HepG2 (cell line): ENCODE data around the gene STX4. TPM values are rescaled to one million over a fixed set of nuclear protein-coding genes. Genes with fewer than 3 reads are reported as not detected.

ENCODE experiments used
- CENPX ChIP-seq: sonication (generic); formaldehyde crosslinking; IDR thresholded peaks from 2 replicates; pipeline ENCODE4 v1.9.0; 2021; ENCODE audit warnings: mild to moderate bottlenecking, missing genetic modification reagents, moderate library complexity
- MATR3 ChIP-seq: sonication (generic); formaldehyde crosslinking; IDR thresholded peaks from 2 replicates; pipeline ENCODE4 v1.4.0; 2020; ENCODE audit warnings: missing genetic modification reagents
- MLLT10 ChIP-seq: sonication (generic); formaldehyde crosslinking; IDR thresholded peaks from 2 replicates; pipeline ENCODE4 v1.4.0; 2020; ENCODE audit warnings: missing genetic modification reagents
- MZF1 ChIP-seq: sonication (generic); formaldehyde crosslinking; IDR thresholded peaks from 2 replicates; pipeline ENCODE4 v1.8.1; 2023; ENCODE audit warnings: mild to moderate bottlenecking, missing genetic modification reagents, borderline replicate concordance
- NFRKB ChIP-seq: fragments of 450-650 bp; IDR thresholded peaks from 2 replicates; pipeline ENCODE4 v1.6.1; 2017
- NPAS2 ChIP-seq: sonication (generic); formaldehyde crosslinking; IDR thresholded peaks from 2 replicates; pipeline ENCODE4 v1.8.0; 2022; ENCODE audit warnings: mild to moderate bottlenecking, missing genetic modification reagents, borderline replicate concordance
- PHF20 ChIP-seq: sonication (generic); formaldehyde crosslinking; IDR thresholded peaks from 2 replicates; pipeline ENCODE4 v1.5.0; 2020; ENCODE audit warnings: mild to moderate bottlenecking, missing genetic modification reagents
- REXO4 ChIP-seq: sonication (generic); formaldehyde crosslinking; IDR thresholded peaks from 2 replicates; pipeline ENCODE4 v1.8.0; 2022; ENCODE audit warnings: missing genetic modification reagents, mild to moderate bottlenecking, borderline replicate concordance
- RXRB ChIP-seq: IDR thresholded peaks from 2 replicates; pipeline ENCODE4 v1.6.1; 2016; ENCODE audit warnings: borderline replicate concordance, missing genetic modification reagents, missing compliant biosample characterization
- ZBTB7A ChIP-seq: sonication (generic); formaldehyde crosslinking; IDR thresholded peaks from 2 replicates; pipeline ENCODE4 v1.8.0; 2022; ENCODE audit warnings: mild to moderate bottlenecking, missing genetic modification reagents
- ZFP62 ChIP-seq: sonication (generic); formaldehyde crosslinking; IDR thresholded peaks from 2 replicates; pipeline ENCODE4 v1.4.0; 2020; ENCODE audit warnings: missing genetic modification reagents
- ZKSCAN1 ChIP-seq: fragments of 150-350 bp; IDR thresholded peaks from 2 replicates; pipeline ENCODE4 v1.6.1; 2014; ENCODE audit warnings: low read length
- ZNF143 ChIP-seq: sonication (generic); formaldehyde crosslinking; IDR thresholded peaks from 2 replicates; pipeline ENCODE4 v1.4.0; 2020; ENCODE audit warnings: missing genetic modification reagents
- ZNF768 ChIP-seq: sonication (generic); formaldehyde crosslinking; IDR thresholded peaks from 2 replicates; pipeline ENCODE4 v1.4.0; 2020; ENCODE audit warnings: missing genetic modification reagents
- polyA plus RNA-seq, 8 experiments: library from polyadenylated mRNA; depleted of rRNA in 3 of 8; stranded (reverse) in 7 of 8; unstranded in 1 of 8; fragments of >200 nt; fragmentation: Illumina TruSeq in 4 of 8; extraction: Trizol in 4 of 8; gene quantifications; 2 replicates each; pipeline versions ENCODE4 v1.2.1 to v1.2.3, GENCODE V29; 2011 to 2016; ENCODE audit warnings: low read depth in 4 of 8, missing spikeins in 1 of 8, mixed read lengths in 1 of 8; ENCODE audit not compliant: insufficient read depth in 1 of 8
- total RNA-seq, 5 experiments: library from RNA; depleted of rRNA; stranded (reverse); fragments of >200 nt; fragmentation: Illumina TruSeq; extraction: Trizol; gene quantifications; 2 replicates each; pipeline ENCODE4 v1.2.3, GENCODE V29; 2016; ENCODE audit warnings: low read depth in 1 of 5
- TF ChIP-seq, protein P1 (sequence below), 2 experiments: sonication (generic) in 1 of 2; formaldehyde crosslinking in 1 of 2; IDR thresholded peaks; 2 replicates each; pipeline versions ENCODE4 v1.4.0 to v1.6.1; 2016 to 2020; ENCODE audit warnings: borderline replicate concordance in 1 of 2, low read depth in 1 of 2, mild to moderate bottlenecking in 1 of 2, missing genetic modification reagents in 1 of 2
- TF ChIP-seq, protein P2 (sequence below): IDR thresholded peaks from 2 replicates; pipeline ENCODE4 v1.6.1; 2012; ENCODE audit warnings: low read length, improper control_type of control experiment
- TF ChIP-seq, protein P3 (sequence below): IDR thresholded peaks from 2 replicates; pipeline ENCODE4 v1.6.1; 2012; ENCODE audit warnings: low read depth, low read length, improper control_type of control experiment
- TF ChIP-seq, protein P4 (sequence below): sonication (generic); formaldehyde crosslinking; IDR thresholded peaks from 2 replicates; pipeline ENCODE4 v1.4.0; 2020; ENCODE audit warnings: mild to moderate bottlenecking, low read depth, missing genetic modification reagents

Gene STX4
- total and polyA plus RNA-seq, 2 of the 13 experiments (the other 11 are each of a cell fraction or from before 2014, with no cell fraction given): 29.2 to 34.6 TPM

DNA sequence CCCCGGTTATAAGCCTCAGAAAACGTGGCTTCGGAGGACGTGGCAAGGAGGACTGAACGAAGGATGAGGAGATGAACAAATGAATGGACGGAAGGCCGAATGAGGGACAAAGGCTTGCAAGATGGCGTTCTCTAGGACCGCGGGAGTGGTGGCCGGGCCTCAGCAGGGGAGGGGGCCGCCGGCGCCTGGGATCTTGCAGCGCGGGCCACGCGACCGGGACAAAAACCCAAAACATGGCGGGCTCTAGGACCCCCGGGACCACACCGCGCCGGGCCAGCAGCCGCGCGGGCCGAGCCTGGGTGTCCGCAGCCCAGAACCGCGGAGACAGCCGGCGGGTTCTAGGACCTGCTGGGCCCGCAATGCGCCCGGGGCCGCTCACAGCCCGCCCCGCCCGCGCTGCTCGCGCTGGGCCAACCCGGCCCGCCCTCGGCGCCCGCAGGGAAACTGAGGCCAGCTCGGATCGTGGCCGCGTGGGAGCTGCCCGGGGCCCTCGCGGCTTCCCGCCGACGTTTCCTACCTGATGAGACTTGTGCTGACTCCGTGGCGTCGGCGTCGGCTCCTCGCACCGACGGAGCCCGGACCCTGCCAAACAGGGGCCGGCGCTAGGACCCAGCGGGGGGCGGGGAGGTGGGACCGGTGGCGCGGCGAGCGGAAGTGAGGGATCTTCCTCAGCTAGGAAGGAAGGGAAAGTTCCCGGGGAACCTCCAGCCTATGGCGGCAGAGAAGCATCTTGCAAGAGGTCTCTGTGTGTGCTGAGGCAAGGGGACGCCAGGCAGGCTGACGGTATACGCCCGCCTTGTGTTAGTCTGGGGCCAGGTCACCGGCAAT, 40.0 kb downstream of the STX4 start (continued):
- TF ChIP-seq, protein P1, sequence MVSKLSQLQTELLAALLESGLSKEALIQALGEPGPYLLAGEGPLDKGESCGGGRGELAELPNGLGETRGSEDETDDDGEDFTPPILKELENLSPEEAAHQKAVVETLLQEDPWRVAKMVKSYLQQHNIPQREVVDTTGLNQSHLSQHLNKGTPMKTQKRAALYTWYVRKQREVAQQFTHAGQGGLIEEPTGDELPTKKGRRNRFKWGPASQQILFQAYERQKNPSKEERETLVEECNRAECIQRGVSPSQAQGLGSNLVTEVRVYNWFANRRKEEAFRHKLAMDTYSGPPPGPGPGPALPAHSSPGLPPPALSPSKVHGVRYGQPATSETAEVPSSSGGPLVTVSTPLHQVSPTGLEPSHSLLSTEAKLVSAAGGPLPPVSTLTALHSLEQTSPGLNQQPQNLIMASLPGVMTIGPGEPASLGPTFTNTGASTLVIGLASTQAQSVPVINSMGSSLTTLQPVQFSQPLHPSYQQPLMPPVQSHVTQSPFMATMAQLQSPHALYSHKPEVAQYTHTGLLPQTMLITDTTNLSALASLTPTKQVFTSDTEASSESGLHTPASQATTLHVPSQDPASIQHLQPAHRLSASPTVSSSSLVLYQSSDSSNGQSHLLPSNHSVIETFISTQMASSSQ (IDR thresholded peaks at IDR 0.05; ENCODE audit: low read depth): no peak
- TF ChIP-seq, protein P1 (CRISPR knock-in tag; IDR thresholded peaks at IDR 0.05; ENCODE audit: borderline replicate concordance): no peak; the same call in 1 of the 2 replicates
- TF ChIP-seq PHF20 (CRISPR knock-in tag) (no peak; the same call in 1 of the 2 replicates), CENPX (CRISPR knock-in tag) (no peak), MZF1 (CRISPR knock-in tag) (0 out of 2 replicates have a peak, but pooled peaks have one; percentile 78), REXO4 (no peak), ZNF768 (peak; percentile 66), ZKSCAN1 (peak; percentile 12; the same call in 1 of the 2 replicates), ZNF143 (CRISPR knock-in tag) (no peak; the same call in 1 of the 2 replicates), ZFP62 (no peak), NFRKB (no peak), RXRB (peak; percentile 52; the same call in 1 of the 2 replicates), MATR3 (CRISPR knock-in tag) (no peak), ZBTB7A (peak; percentile 74; the same call in 1 of the 2 replicates), MLLT10 (CRISPR knock-in tag) (no peak), NPAS2 (CRISPR knock-in tag) (no peak)
- TF ChIP-seq, protein P2, sequence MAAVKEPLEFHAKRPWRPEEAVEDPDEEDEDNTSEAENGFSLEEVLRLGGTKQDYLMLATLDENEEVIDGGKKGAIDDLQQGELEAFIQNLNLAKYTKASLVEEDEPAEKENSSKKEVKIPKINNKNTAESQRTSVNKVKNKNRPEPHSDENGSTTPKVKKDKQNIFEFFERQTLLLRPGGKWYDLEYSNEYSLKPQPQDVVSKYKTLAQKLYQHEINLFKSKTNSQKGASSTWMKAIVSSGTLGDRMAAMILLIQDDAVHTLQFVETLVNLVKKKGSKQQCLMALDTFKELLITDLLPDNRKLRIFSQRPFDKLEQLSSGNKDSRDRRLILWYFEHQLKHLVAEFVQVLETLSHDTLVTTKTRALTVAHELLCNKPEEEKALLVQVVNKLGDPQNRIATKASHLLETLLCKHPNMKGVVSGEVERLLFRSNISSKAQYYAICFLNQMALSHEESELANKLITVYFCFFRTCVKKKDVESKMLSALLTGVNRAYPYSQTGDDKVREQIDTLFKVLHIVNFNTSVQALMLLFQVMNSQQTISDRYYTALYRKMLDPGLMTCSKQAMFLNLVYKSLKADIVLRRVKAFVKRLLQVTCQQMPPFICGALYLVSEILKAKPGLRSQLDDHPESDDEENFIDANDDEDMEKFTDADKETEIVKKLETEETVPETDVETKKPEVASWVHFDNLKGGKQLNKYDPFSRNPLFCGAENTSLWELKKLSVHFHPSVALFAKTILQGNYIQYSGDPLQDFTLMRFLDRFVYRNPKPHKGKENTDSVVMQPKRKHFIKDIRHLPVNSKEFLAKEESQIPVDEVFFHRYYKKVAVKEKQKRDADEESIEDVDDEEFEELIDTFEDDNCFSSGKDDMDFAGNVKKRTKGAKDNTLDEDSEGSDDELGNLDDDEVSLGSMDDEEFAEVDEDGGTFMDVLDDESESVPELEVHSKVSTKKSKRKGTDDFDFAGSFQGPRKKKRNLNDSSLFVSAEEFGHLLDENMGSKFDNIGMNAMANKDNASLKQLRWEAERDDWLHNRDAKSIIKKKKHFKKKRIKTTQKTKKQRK: no peak
- TF ChIP-seq, protein P3, sequence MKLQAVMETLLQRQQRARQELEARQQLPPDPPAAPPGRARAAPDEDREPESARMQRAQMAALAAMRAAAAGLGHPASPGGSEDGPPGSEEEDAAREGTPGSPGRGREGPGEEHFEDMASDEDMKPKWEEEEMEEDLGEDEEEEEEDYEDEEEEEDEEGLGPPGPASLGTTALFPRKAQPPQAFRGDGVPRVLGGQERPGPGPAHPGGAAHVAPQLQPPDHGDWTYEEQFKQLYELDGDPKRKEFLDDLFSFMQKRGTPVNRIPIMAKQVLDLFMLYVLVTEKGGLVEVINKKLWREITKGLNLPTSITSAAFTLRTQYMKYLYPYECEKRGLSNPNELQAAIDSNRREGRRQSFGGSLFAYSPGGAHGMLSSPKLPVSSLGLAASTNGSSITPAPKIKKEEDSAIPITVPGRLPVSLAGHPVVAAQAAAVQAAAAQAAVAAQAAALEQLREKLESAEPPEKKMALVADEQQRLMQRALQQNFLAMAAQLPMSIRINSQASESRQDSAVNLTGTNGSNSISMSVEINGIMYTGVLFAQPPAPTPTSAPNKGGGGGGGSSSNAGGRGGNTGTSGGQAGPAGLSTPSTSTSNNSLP: no peak
- TF ChIP-seq, protein P4, sequence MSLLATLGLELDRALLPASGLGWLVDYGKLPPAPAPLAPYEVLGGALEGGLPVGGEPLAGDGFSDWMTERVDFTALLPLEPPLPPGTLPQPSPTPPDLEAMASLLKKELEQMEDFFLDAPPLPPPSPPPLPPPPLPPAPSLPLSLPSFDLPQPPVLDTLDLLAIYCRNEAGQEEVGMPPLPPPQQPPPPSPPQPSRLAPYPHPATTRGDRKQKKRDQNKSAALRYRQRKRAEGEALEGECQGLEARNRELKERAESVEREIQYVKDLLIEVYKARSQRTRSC: no peak
